ENCODE data around the gene TMEM233. TPM values are rescaled to one million over a fixed set of nuclear protein-coding genes. Genes with fewer than 3 reads are reported as not detected.

Gene TMEM233
- total and polyA plus RNA-seq, 7 donors = 11.6 to 125 (median 69.7) TPM

DNA sequence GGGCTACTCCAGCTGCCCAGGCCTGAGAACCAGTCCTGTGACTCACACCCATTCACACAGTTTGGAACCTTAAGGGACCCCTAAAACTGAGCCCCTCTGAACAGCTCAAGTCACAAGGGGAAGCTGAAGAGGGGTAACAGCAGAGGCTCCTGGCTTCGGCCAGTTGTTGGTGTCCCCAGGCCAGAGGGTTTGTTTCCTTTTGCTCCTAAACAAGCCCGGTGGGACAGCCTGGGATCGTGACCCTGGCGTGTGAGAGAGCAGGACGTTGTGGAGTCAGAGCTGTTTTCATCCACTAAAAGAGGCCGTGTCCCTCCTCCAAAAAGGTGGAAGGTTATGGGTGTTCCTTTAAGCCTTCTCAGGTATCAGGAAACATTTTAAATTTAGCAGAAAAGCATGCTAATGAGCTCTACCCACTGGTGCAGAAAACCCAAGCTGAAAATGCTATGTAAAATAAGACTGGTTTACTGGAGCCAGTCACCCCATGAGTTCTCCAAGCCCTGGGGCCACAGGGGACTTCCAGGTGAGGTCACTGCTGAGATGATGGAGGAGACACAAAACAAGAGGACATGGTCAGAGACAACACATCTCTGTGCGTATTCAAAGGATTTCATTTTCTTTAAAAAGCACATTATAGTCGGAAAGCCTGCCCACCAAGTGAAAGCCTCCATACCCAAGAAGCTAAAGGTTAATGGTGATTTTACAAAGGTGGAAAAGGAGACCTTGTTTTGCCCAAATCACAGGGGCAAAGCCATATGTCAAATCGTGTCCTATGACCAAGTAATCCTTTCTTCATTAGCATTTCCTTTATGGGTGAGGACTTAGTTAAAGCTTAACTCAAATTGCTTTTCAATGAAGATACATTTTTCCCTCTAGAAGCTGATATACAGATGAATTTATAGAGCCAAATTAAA lies 88.4 kb downstream of the TMEM233 start:
- no peak for ATAC-seq
- Histone ChIP-seq H3K4me3 (no peak overlapping the region), H3K4me1 (peaks cover 6% of the 10 kb centered on the region), H3K36me3 (ENCODE audit: insufficient read depth in 1 of 2, low read depth in 1 of 2) (peaks cover 13 to 55% of the 10 kb centered on the region in 2 donors), H3K9me3 (no peaks in the 10 kb centered on the region), H3K27ac (peak overlapping the region; percentile 16), H3K27me3 (ENCODE audit: insufficient read depth in 3 of 3, low read length in 2 of 3) (no peaks in the 10 kb centered on the region)
- intact Hi-C loops (cut with DNase I) = no loop called here
- no peak for DNase-seq
- 76 to 79% (median 77%) methylated on average over 9 of the region's 9 CpGs for WGBS, 3 donors
- TF ChIP-seq, protein P1, sequence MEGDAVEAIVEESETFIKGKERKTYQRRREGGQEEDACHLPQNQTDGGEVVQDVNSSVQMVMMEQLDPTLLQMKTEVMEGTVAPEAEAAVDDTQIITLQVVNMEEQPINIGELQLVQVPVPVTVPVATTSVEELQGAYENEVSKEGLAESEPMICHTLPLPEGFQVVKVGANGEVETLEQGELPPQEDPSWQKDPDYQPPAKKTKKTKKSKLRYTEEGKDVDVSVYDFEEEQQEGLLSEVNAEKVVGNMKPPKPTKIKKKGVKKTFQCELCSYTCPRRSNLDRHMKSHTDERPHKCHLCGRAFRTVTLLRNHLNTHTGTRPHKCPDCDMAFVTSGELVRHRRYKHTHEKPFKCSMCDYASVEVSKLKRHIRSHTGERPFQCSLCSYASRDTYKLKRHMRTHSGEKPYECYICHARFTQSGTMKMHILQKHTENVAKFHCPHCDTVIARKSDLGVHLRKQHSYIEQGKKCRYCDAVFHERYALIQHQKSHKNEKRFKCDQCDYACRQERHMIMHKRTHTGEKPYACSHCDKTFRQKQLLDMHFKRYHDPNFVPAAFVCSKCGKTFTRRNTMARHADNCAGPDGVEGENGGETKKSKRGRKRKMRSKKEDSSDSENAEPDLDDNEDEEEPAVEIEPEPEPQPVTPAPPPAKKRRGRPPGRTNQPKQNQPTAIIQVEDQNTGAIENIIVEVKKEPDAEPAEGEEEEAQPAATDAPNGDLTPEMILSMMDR (IDR thresholded peaks at IDR 0.05) = no peak

DNA sequence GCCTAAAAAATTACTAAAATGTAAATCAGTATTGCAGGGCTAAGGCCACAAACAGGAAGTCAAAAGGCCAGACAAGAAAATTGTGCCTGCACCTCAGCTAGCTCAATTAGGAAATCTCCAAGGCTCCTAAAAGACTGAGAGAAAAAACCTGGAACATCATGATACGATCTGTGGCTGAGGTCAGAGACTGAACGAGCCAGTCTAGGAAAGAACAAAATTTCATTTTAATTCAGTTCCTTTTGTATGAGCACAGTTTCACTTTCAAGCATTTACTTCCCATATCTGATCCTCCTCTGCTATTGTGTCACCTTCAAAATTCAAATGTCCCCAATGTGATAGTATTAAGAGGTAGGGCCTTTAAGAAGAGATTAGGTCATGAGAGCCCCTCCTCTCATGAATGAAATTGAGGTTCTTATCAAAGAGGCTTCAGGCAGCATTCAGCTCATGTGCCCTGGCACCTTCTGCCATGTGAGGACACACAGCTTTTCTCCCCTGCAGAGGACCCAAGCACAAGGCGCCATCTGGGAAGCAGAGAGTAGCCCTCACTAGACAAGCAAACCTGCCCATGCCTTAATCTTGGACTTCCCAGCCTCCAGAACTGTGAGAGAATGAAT lies 89.2 kb downstream of the TMEM233 start:
- Histone ChIP-seq H3K4me3 (no peak overlapping the region), H3K27me3 (ENCODE audit: insufficient read depth in 3 of 3, low read length in 2 of 3) (no peaks in the 10 kb centered on the region), H3K36me3 (ENCODE audit: insufficient read depth in 1 of 2, low read depth in 1 of 2) (peaks cover 11 to 48% of the 10 kb centered on the region in 2 donors), H3K9me3 (no peaks in the 10 kb centered on the region), H3K4me1 (peaks cover 6% of the 10 kb centered on the region), H3K27ac (peak overlapping the region; percentile 16)
- ATAC-seq = peak in 1 of 4 donors; percentile 28
- 69 to 81% (median 73%) methylated on average over 3 of the region's 3 CpGs for WGBS, 3 donors
- no peak for DNase-seq
- intact Hi-C loops (cut with DNase I) = no loop called here
- TF ChIP-seq, protein P1 (IDR thresholded peaks at IDR 0.05) = no peak

DNA sequence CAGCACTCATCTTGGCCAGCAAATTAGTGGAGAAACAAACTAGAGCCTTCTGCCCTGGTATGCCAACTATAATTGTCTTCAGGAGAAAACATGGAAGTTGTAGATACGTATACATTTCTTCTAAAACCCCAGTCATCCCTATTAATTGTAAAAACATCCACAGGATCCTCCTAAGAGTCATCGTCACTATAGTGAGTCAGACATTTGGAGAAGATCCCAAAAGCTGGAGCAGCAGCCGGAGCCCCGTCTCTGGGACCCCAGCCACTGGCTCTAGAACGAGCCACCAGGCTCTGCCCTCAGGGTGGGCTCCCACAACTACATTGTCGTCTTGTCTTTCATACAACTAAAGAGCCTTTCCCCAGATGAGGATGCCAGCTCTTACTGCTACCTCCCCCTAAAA lies 89.8 kb downstream of the TMEM233 start:
- TF ChIP-seq, protein P1 (IDR thresholded peaks at IDR 0.05) = no peak
- no peak for ATAC-seq
- Histone ChIP-seq H3K27ac (no peak overlapping the region), H3K4me1 (peaks cover 6% of the 10 kb centered on the region), H3K4me3 (no peak overlapping the region), H3K27me3 (ENCODE audit: insufficient read depth in 3 of 3, low read length in 2 of 3) (no peaks in the 10 kb centered on the region), H3K36me3 (ENCODE audit: insufficient read depth in 1 of 2, low read depth in 1 of 2) (peaks cover 11 to 41% of the 10 kb centered on the region in 2 donors), H3K9me3 (no peaks in the 10 kb centered on the region)
- 54 to 67% (median 56%) methylated on average over 6 of the region's 6 CpGs for WGBS, 3 donors
- intact Hi-C loops (cut with DNase I) = no loop called here
- no peak for DNase-seq

- Histone ChIP-seq H3K27ac (no peak overlapping the region), H3K4me1 (peaks cover 6% of the 10 kb centered on the region), H3K27me3 (ENCODE audit: insufficient read depth in 3 of 3, low read length in 2 of 3) (no peaks in the 10 kb centered on the region), H3K9me3 (no peaks in the 10 kb centered on the region), H3K36me3 (ENCODE audit: insufficient read depth in 1 of 2, low read depth in 1 of 2) (peaks cover 11 to 37% of the 10 kb centered on the region in 2 donors), H3K4me3 (no peak overlapping the region)
- intact Hi-C loops (cut with DNase I) = no loop called here
- 70 to 74% (median 71%) methylated on average over 3 of the region's 3 CpGs for WGBS, 3 donors
- DNase-seq = no peak
- no peak for ATAC-seq
- TF ChIP-seq, protein P1 (IDR thresholded peaks at IDR 0.05) = no peak
Observed at GRCh38 chr12:119683816-119684215, 90.2 kb downstream of the TMEM233 start.

Measured in psoas muscle (tissue), 8 donors.